GM19238 (cell line): ENCODE measurements around the gene NFIC.

Experiments used
- DNase-seq: peaks from one replicate; pipeline ENCODE4 v3.0.0; 2011; ENCODE audit warnings: low spot score; ENCODE audit not compliant: insufficient read length

Gene NFIC

GRCh38 chr19:3465552-3465951 lies 99.2 kb downstream of the NFIC start:
- no peak for DNase-seq

- DNase-seq = no peak
Measured at GRCh38 chr19:3466635-3467034, 100.3 kb downstream of the NFIC start.

- no peak for DNase-seq
Measured at GRCh38 chr19:3467437-3468198, 101.2 kb downstream of the NFIC start.

GRCh38 chr19:3468211-3468610 lies 101.8 kb downstream of the NFIC start:
- no peak for DNase-seq

GRCh38 chr19:3469638-3470499 lies 103.5 kb downstream of the NFIC start:
- no peak for DNase-seq

GRCh38 chr19:3470500-3471128 lies 104.2 kb downstream of the NFIC start:
- DNase-seq = no peak

- DNase-seq = no peak
Measured at GRCh38 chr19:3471954-3472655, 105.7 kb downstream of the NFIC start.

GRCh38 chr19:3474010-3474409 lies 107.6 kb downstream of the NFIC start:
- no peak for DNase-seq

- DNase-seq = no peak
Measured at GRCh38 chr19:3474614-3475013, 108.2 kb downstream of the NFIC start.

- DNase-seq = no peak
Measured at GRCh38 chr19:3475449-3475848, 109.1 kb downstream of the NFIC start.

- no peak for DNase-seq
Measured at GRCh38 chr19:3476830-3477229, 110.4 kb downstream of the NFIC start.

- no peak for DNase-seq
Measured at GRCh38 chr19:3477506-3477905, 111.1 kb downstream of the NFIC start.

- DNase-seq = no peak
Measured at GRCh38 chr19:3477951-3478350, 111.6 kb downstream of the NFIC start.

GRCh38 chr19:3478409-3479176 lies 112.2 kb downstream of the NFIC start:
- no peak for DNase-seq

- DNase-seq = no peak
Measured at GRCh38 chr19:3479177-3479833, 112.9 kb downstream of the NFIC start.

GRCh38 chr19:3479834-3480215 lies 113.4 kb downstream of the NFIC start:
- no peak for DNase-seq

GRCh38 chr19:3480383-3481091 lies 114.2 kb downstream of the NFIC start, which contains the start of gene SMIM24:
Gene SMIM24 (minus strand): TSS chr19:3480525. CDS start chr19:3480463, 62 bp downstream.
- DNase-seq = no peak

GRCh38 chr19:3481241-3482090 lies 115.1 kb downstream of the NFIC start:
- no peak for DNase-seq
